RWPE1 (cell line): ENCODE measurements around the gene SLC25A18.

Experiments used
- CTCF ChIA-PET: fragments of 350-600 bp; sonication (Branson Sonifier 250); formaldehyde crosslinking; extraction: SDS; loops from one replicate; lab custom pipeline; 2021; lab: Yijun Ruan, JAX
- POLR2A ChIA-PET: fragments of 400-600 bp; formaldehyde crosslinking; extraction: SDS; loops from one replicate; lab custom pipeline; 2020; ENCODE audit warnings: antibody characterized with exemption; ENCODE audit not compliant: low non-redundant PET; lab: Yijun Ruan, JAX
- DNase-seq: peaks from one replicate; pipeline ENCODE4 v3.0.0; 2012; ENCODE audit warnings: low spot score
- H3K27ac ChIP-seq: fragments of 450-650 bp; 2 replicates; pipeline ENCODE4 v1.5.1; 2017
- TF ChIP-seq, protein P1 (sequence below): fragments of 450-650 bp; conservative IDR thresholded peaks from 2 replicates; pipeline ENCODE4 v1.5.1; 2017; ENCODE audit warnings: low read depth, mild to moderate bottlenecking

SLC25A18 gene

DNA sequence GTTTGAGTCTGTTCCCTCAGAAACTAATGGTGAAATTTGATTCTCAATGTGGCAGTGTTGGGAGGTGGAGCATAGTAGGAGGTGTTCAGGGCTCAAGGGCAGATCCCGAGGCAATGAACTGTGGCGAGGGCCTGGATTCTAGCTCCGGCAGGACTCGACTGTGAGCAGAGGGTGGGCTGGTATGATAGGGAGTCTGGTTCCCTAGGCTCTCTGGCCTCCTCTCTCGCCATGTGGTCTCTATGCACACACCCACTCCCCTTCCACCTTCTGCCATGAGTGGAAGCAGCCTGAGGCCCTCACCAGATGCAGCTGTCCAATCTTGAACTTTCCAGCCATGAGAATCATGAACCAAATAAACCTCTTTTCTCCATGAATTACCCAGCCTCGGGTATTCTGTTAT lies 32.9 kb downstream of the SLC25A18 start:
- TF ChIP-seq, protein P1, sequence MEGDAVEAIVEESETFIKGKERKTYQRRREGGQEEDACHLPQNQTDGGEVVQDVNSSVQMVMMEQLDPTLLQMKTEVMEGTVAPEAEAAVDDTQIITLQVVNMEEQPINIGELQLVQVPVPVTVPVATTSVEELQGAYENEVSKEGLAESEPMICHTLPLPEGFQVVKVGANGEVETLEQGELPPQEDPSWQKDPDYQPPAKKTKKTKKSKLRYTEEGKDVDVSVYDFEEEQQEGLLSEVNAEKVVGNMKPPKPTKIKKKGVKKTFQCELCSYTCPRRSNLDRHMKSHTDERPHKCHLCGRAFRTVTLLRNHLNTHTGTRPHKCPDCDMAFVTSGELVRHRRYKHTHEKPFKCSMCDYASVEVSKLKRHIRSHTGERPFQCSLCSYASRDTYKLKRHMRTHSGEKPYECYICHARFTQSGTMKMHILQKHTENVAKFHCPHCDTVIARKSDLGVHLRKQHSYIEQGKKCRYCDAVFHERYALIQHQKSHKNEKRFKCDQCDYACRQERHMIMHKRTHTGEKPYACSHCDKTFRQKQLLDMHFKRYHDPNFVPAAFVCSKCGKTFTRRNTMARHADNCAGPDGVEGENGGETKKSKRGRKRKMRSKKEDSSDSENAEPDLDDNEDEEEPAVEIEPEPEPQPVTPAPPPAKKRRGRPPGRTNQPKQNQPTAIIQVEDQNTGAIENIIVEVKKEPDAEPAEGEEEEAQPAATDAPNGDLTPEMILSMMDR: no peak
- DNase-seq: no peak
- POLR2A ChIA-PET: no interaction called here
- CTCF ChIA-PET: no interaction called here
- H3K27ac ChIP-seq: no peak overlapping the region

- H3K27ac ChIP-seq: no peak overlapping the region
- CTCF ChIA-PET: no interaction called here
- POLR2A ChIA-PET: no interaction called here
- no peak for DNase-seq
- TF ChIP-seq, protein P1: no peak
Measured at GRCh38 chr22:17597217-17597616, 33.9 kb downstream of the SLC25A18 start.

DNA sequence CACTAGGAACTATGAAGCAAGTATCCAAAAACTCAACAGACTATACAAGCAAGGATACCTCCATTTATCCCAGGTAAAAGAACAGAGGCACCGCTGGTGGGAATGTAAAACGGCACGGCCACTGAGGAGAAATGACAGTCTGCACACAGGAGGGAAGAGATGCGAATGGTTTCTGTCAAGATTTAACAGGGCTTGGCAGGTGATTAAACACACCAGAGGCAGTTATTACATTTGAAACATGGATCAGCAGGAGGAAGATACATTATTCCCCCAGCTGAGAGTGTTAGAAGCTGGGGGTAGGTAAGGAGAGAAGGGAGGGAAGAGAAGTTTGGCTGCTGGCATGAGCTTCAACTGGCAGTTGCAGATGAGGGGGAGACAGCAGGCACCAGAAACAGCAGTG lies 35.0 kb downstream of the SLC25A18 start:
- no peak for DNase-seq
- ChIA-PET POLR2A (no interaction called here), CTCF (no interaction called here)
- H3K27ac ChIP-seq: no peak overlapping the region
- TF ChIP-seq, protein P1: no peak

DNA sequence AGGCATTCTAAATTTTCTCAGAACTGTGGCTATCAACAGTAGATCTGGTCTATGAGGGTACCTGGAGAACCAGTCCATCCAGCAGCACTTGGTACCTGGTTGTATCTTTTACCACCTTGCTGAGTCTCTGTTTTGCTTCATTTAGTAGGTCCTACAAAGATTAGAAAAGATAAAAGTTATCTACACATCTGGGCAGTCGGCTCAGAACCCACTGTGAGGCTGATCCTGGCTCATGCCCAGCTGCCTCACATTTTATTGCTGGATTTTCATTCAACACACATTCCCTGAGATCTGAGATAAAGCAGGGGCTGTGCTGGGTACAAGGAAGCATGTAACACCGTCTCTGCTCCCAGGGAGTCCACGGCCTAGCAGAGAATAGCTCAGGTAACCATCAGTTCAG lies 37.7 kb downstream of the SLC25A18 start:
- TF ChIP-seq, protein P1: no peak
- no peak for DNase-seq
- H3K27ac ChIP-seq: no peak overlapping the region
- POLR2A ChIA-PET: interaction anchor here (0.9 kb wide), 1 partner anchor 21 kb away, joined by 3 read pairs; no protein-coding TSS in a partner anchor
- CTCF ChIA-PET: interaction anchor here (0.6 kb wide), 1 partner anchor 9 kb away, joined by 3 read pairs; no protein-coding TSS in a partner anchor

- CTCF ChIA-PET: no interaction called here
- no peak for DNase-seq
- POLR2A ChIA-PET: no interaction called here
- TF ChIP-seq, protein P1: no peak
- H3K27ac ChIP-seq: no peak overlapping the region
Measured at GRCh38 chr22:17603668-17604067, 40.4 kb downstream of the SLC25A18 start.

DNA sequence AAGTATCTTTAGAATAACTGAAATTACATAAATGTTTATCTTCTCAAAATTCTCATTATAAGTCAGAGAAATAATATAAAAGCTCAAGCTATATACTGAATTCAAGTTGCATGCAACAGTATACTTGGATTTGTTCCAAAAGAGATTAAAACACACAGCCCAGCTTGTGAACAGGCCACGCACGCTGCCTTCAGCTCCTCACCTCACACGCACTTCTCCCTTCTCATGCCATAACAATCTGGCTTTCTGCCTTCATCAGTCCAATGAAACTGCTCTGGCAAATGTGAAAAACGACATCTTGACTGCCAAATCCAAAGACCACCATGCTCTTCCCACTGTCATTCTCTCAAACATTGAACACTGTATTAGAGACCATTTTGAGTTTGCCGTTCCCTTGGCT lies 43.2 kb downstream of the SLC25A18 start:
- TF ChIP-seq, protein P1: no peak
- DNase-seq: no peak
- CTCF ChIA-PET: interaction anchor here (0.6 to 0.8 kb wide), 2 partner anchors 21 to 48 kb away, joined by 3 to 5 read pairs; no protein-coding TSS in a partner anchor
- H3K27ac ChIP-seq: no peak overlapping the region
- POLR2A ChIA-PET: interaction anchor here (0.7 kb wide), 1 partner anchor 19 kb away, joined by 3 read pairs; no protein-coding TSS in a partner anchor
